ENCODE measurements around the gene CAMK1.

DNA sequence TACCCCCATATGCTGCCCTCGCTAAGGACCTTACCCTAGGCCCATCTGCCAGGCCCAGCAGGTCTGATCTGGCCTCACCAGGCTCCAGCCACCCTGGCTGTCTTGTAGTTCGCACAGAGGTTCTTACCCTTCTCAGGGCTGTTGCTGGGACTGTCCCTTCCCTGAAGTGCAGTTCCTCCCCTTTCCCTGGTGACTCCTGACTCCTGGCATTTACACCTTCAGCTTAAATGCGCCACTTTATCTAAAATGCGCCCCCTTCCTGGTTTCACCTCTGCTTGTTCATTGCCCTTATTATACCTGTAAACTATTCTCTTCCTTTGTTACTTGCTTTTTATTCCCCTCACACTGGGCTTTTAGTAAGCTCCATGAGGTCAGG is 39.5 kb upstream of the CAMK1 start:
- TF ChIP-seq, protein P1, sequence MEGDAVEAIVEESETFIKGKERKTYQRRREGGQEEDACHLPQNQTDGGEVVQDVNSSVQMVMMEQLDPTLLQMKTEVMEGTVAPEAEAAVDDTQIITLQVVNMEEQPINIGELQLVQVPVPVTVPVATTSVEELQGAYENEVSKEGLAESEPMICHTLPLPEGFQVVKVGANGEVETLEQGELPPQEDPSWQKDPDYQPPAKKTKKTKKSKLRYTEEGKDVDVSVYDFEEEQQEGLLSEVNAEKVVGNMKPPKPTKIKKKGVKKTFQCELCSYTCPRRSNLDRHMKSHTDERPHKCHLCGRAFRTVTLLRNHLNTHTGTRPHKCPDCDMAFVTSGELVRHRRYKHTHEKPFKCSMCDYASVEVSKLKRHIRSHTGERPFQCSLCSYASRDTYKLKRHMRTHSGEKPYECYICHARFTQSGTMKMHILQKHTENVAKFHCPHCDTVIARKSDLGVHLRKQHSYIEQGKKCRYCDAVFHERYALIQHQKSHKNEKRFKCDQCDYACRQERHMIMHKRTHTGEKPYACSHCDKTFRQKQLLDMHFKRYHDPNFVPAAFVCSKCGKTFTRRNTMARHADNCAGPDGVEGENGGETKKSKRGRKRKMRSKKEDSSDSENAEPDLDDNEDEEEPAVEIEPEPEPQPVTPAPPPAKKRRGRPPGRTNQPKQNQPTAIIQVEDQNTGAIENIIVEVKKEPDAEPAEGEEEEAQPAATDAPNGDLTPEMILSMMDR (IDR thresholded peaks at IDR 0.05): no peak
- TF ChIP-seq POLR2AphosphoS5 (IDR thresholded peaks at IDR 0.05; ENCODE audit: low read depth, low read length) (no peak), SIN3A (IDR thresholded peaks at IDR 0.05; ENCODE audit: borderline replicate concordance, insufficient read depth, low read depth, low read length) (no peak)

Measured in Panc1 (cell line).